A172 (cell line): ENCODE results near the gene FAM241B. TPM values are rescaled to one million over a fixed set of nuclear protein-coding genes. Genes with fewer than 3 reads are reported as not detected.

Experiments used
- DNase-seq: peaks from one replicate; pipeline ENCODE4 v3.0.0-alpha.2; 2015; ENCODE audit warnings: low spot score
- total RNA-seq: library from RNA; depleted of rRNA; stranded (reverse); fragments of >200 nt; shearing (Covaris generic); gene quantifications from 2 replicates; pipeline ENCODE4 v1.2.3, GENCODE V29; 2014; rRNA removed

The FAM241B gene
- 7.4 and 10.8 TPM in 2 replicates for total RNA-seq

GRCh38 chr10:69629897-69630650 is at the start of gene FAM241B:
Gene FAM241B (plus strand): TSS chr10:69630247. CDS start chr10:69631744, 1,497 bp downstream.
- DNase-seq = peak; percentile 35

- DNase-seq = no peak
Observed at GRCh38 chr10:69580435-69580834, 49.6 kb upstream of the FAM241B start.

- no peak for DNase-seq
Observed at GRCh38 chr10:69583106-69583505, 46.9 kb upstream of the FAM241B start.

GRCh38 chr10:69584624-69585023 is 45.4 kb upstream of the FAM241B start:
- DNase-seq = no peak

- peak; percentile 5 for DNase-seq
Observed at GRCh38 chr10:69588358-69588757, 41.7 kb upstream of the FAM241B start.

- DNase-seq = no peak
Observed at GRCh38 chr10:69600761-69601330, 29.2 kb upstream of the FAM241B start.

- DNase-seq = no peak
Observed at GRCh38 chr10:69609077-69609476, 21.0 kb upstream of the FAM241B start.

- no peak for DNase-seq
Observed at GRCh38 chr10:69612760-69613159, 17.3 kb upstream of the FAM241B start.

GRCh38 chr10:69614130-69614529 is 15.9 kb upstream of the FAM241B start:
- no peak for DNase-seq

- no peak for DNase-seq
Observed at GRCh38 chr10:69616358-69616757, 13.7 kb upstream of the FAM241B start.

- no peak for DNase-seq
Observed at GRCh38 chr10:69618746-69619145, 11.3 kb upstream of the FAM241B start.

- no peak for DNase-seq
Observed at GRCh38 chr10:69619626-69620025, 10.4 kb upstream of the FAM241B start.

- DNase-seq = no peak
Observed at GRCh38 chr10:69620625-69621024, 9.4 kb upstream of the FAM241B start.

- DNase-seq = no peak
Observed at GRCh38 chr10:69624245-69624786, 5.7 kb upstream of the FAM241B start.

- no peak for DNase-seq
Observed at GRCh38 chr10:69626826-69627225, 3.2 kb upstream of the FAM241B start.

- DNase-seq = no peak
Observed at GRCh38 chr10:69628891-69629290, 1.2 kb upstream of the FAM241B start.

- DNase-seq = no peak
Observed at GRCh38 chr10:69629519-69629896, 539 bp upstream of the FAM241B start.

GRCh38 chr10:69630651-69631400 is 779 bp downstream of the FAM241B start:
- DNase-seq = no peak

- DNase-seq = no peak
Observed at GRCh38 chr10:69631566-69631965, 1.5 kb downstream of the FAM241B start.

GRCh38 chr10:69632516-69633199 is 2.6 kb downstream of the FAM241B start:
- DNase-seq = no peak

GRCh38 chr10:69633673-69634635 is 3.9 kb downstream of the FAM241B start:
- no peak for DNase-seq
